ENCODE results near the gene RNF182. TPM values are rescaled to one million over a fixed set of nuclear protein-coding genes. Genes with fewer than 3 reads are reported as not detected.

RNF182 gene
- total and polyA plus RNA-seq, 9 of the 15 experiments (the other 6 are each of a cell fraction or from before 2014, with no cell fraction given), result 12.8 to 22.8 (median 17.5) TPM

GRCh38 chr6:13886949-13887348 lies 37.8 kb upstream of the RNF182 start (continued):
- no peak for TF ChIP-seq PATZ1 (CRISPR knock-in tag; IDR thresholded peaks at IDR 0.05; ENCODE audit: borderline replicate concordance)

- no TSS peak for BruUV-seq (replicated peaks)
- in situ Hi-C loops (cut with MboI) (no loop called here), intact Hi-C loops (cut with micrococcal nuclease) (no loop called here)
- ATAC-seq, result no peak
- H3K4me1 ChIP-seq (replicated peaks in 1 of 2; ENCODE audit: control insufficient read depth in 2 of 2, insufficient read depth in 2 of 2, low read length in 2 of 2), result no peaks in the 10 kb centered on the region
- no peaks in the 10 kb centered on the region for H3K36me3 ChIP-seq (ENCODE audit: control insufficient read depth, insufficient read depth, low read length)
- H3K27me3 ChIP-seq (ENCODE audit: control insufficient read depth in 2 of 2, insufficient read depth in 2 of 2, low read length in 2 of 2), result no peaks in the 10 kb centered on the region
- DNase-seq (ENCODE audit: extremely low read depth in 1 of 4, low spot score in 3 of 4), result no peak
- no peaks in the 10 kb centered on the region for H3K79me2 ChIP-seq (ENCODE audit: control insufficient read depth, insufficient read depth, low read length)
- H3K4me3 ChIP-seq, result no peak overlapping the region
- no peak overlapping the region for H3K27ac ChIP-seq (ENCODE audit: extremely low read depth, low read depth, low read length)
- WGBS (ENCODE audit: insufficient coverage, low coverage, missing lambda C conversion rate), result 29% methylated on average over 2 of the region's 2 CpGs
- FAIRE-seq, result no peak
- H3K9me3 ChIP-seq (replicated peaks; ENCODE audit: control insufficient read depth, insufficient read depth, low read depth, low read length), result no peaks in the 10 kb centered on the region
- no peaks in the 10 kb centered on the region for H3K9me1 ChIP-seq (ENCODE audit: control insufficient read depth, insufficient read depth, low read length)
- H3K4me2 ChIP-seq (ENCODE audit: insufficient read depth, low read length), result no peak overlapping the region
- no peak overlapping the region for H2AFZ ChIP-seq (ENCODE audit: low read depth, low read length)
- POLR2A ChIA-PET, result interaction anchor here (1.4 to 1.9 kb wide), 2 partner anchors 12 to 16 kb away, joined by 3 to 7 read pairs; no protein-coding TSS in a partner anchor
- no peak for TF ChIP-seq SRSF7 (optimal IDR thresholded peaks at IDR 0.05; ENCODE audit: low read depth, low read length)
- no peak for TF ChIP-seq TSC22D4 (tag; IDR thresholded peaks at IDR 0.05)
- TF ChIP-seq KDM4B (IDR thresholded peaks at IDR 0.05; ENCODE audit: borderline replicate concordance in 2 of 2, low read depth in 1 of 2), result no peak
- no peak for TF ChIP-seq ZNF263 (CRISPR knock-in tag; IDR thresholded peaks at IDR 0.05; ENCODE audit: borderline replicate concordance)
- no peak for TF ChIP-seq BRCA1 (IDR thresholded peaks at IDR 0.05)
- TF ChIP-seq BRCA1 (CRISPR knock-in tag; IDR thresholded peaks at IDR 0.05), result no peak
- H4K20me1 ChIP-seq (replicated peaks; ENCODE audit: control insufficient read depth, insufficient read depth, low read length), result no peaks in the 10 kb centered on the region
- CTCF ChIA-PET (ENCODE audit: low intra/inter-chr PET ratio), result interaction anchor here (0.7 kb wide), 1 partner anchor 486 kb away, joined by 4 read pairs; no protein-coding TSS in a partner anchor
- H3K9ac ChIP-seq (ENCODE audit: insufficient read depth in 1 of 2, low read depth in 2 of 2, low read length in 2 of 2), result no peak overlapping the region
These were observed 32.6 kb upstream of the RNF182 start for GRCh38 chr6:13892017-13892645.
